Heart left ventricle (tissue), 13 donors: ENCODE data around the gene NPNT.
"Not testable (repeated sequence)": the region's sequence is repeated elsewhere in the genome, so short reads cannot be mapped to it uniquely, and the experiment has no call there.

Experiments
- CTCF ChIP-seq, 12 donors: fragments of 200-600 bp; sonication (generic) in 4 of 12; IDR thresholded peaks; one replicate each; pipeline versions ENCODE4 v1.5.0 to v1.8.0; 2018 to 2022; ENCODE audit warnings: antibody characterized with exemption in 12 of 12, mild to moderate bottlenecking in 5 of 12
- POLR2A ChIP-seq, 2 donors: fragments of 450-650 bp; IDR thresholded peaks; one replicate each; pipeline ENCODE4 v1.6.1; 2017; ENCODE audit warnings: antibody characterized with exemption in 2 of 2, mild to moderate bottlenecking in 2 of 2, moderate library complexity in 2 of 2
- donor health status: ischemic (EF 13 %, LVEDD 7.1; RV severe dilation, severe dysfunction).
- donor health status: DM: no; HTN: yes; CAD: no.
- donor health status: DM: no; HTN: no; CAD: no.
- donor health status: ischemic (EF 25% LVEDD 6.9; RV normal size, moderate dysfunction).
- donor health status: ischemic (EF 25% LVEDD 5.7; RV mildly dilated, moderate dysfunction).
- donor health status: ischemic (EF 35%, LVEDD 5.7; RV mildly dilated, moderate dysfunction).
- donor health status: nonischemic (EF 11% LVEDD 7.7; RV severe dilation, severe dysfunction).
- donor health status: DM: yes; HTN: yes; CAD: no.
- donor health status: PGD.
- donor health status: ischemic (EF 29% LVEDD 5.4; RV normal size, mild dysfunction).
- donor health status: nonischemic (EF 23%, LVEDD 6.1; RV moderate dilation, normal function).

DNA sequence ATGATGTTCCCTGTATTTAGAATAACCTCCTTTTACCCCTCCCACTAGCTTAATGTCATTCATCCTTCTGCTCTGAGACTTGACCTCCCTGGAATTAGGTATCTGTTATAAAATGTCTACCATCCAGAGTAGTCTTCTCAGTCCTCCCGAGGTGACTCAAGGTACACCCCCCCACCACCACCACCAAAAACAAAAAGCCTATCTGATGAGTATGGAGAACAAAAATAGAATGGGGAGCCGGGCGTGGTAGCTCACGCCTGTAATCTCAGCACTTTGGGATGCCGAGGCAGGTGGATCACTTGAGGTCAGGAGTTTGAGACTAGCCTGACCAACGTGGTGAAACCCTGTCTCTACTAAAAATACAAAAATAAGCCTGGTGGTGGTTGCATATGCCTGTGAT, 46.9 kb upstream of the NPNT start:
- TF ChIP-seq POLR2A, CTCF (IDR thresholded peaks at IDR 0.05): not testable (repeated sequence)
